IMR-90 (cell line): ENCODE data around the gene MALRD1.

Source experiments
- FOS ChIP-seq: fragments of 150-350 bp; IDR thresholded peaks from 2 replicates; pipeline ENCODE4 v1.6.1; 2016; ENCODE audit warnings: low read depth, low read length
- RAD21 ChIP-seq: IDR thresholded peaks from 2 replicates; pipeline ENCODE4 v1.6.1; 2012; ENCODE audit warnings: low read length, improper control_type of control experiment
- TF ChIP-seq, protein P1 (sequence below): conservative IDR thresholded peaks from 2 replicates; pipeline ENCODE4 v1.5.1; 2012; ENCODE audit warnings: mild to moderate bottlenecking, low read depth, low read length, improper control_type of control experiment

DNA sequence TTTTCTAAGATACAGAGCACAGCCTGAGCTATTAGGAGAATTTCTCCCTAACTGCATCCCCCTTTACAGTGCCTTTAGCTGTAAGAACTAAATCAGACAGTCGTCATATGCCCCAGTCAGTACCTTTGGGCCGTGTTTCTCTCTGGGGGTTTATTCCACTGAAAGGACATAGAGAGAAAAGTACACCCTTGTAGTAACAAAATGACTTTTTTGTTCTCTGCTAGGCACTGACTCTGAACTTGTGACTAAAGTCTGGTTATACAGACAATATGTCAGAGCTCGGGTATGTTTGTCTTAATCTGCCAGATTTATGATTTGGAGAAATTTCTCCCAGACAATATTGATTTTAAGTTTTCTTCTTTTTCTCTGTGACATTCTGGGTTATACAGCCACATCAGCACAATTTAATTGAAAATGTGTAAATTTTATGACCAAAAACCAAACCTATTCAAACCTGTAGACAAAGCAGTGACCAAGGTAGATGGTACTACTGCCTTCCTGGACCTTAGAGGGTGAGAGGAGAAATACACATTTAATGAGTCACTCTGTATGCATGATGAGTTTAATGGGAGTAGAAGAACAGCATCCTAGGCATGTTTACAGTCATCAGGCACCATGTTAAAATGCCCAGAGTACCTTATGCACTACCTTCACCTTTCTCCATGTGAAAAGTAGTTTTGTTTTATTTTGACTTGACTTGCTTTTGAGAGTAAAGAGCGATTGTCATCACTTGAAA lies 611.5 kb downstream of the MALRD1 start:
- TF ChIP-seq FOS, result no peak
- TF ChIP-seq RAD21, result no peak
- TF ChIP-seq, protein P1, sequence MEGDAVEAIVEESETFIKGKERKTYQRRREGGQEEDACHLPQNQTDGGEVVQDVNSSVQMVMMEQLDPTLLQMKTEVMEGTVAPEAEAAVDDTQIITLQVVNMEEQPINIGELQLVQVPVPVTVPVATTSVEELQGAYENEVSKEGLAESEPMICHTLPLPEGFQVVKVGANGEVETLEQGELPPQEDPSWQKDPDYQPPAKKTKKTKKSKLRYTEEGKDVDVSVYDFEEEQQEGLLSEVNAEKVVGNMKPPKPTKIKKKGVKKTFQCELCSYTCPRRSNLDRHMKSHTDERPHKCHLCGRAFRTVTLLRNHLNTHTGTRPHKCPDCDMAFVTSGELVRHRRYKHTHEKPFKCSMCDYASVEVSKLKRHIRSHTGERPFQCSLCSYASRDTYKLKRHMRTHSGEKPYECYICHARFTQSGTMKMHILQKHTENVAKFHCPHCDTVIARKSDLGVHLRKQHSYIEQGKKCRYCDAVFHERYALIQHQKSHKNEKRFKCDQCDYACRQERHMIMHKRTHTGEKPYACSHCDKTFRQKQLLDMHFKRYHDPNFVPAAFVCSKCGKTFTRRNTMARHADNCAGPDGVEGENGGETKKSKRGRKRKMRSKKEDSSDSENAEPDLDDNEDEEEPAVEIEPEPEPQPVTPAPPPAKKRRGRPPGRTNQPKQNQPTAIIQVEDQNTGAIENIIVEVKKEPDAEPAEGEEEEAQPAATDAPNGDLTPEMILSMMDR, result no peak
